Caco-2 (cell line): ENCODE results near the gene ANO4. TPM values are rescaled to one million over a fixed set of nuclear protein-coding genes. Genes with fewer than 3 reads are reported as not detected.

Source experiments
- BruUV-seq: library from RNA; stranded (reverse); fragments of 400-500 nt; replicated peaks from 2 replicates; lab custom pipeline; 2021; lab: Mats Ljungman, UMichigan
- CTCF ChIA-PET: fragments of 300-600 bp; sonication (Branson Sonifier 250); formaldehyde crosslinking; loops from one replicate; lab custom pipeline; 2022; ENCODE audit warnings: antibody characterized with exemption; lab: Charles Lee
- POLR2A ChIA-PET: fragments of 300-600 bp; sonication (Branson Sonifier 250); formaldehyde crosslinking; loops from one replicate; lab custom pipeline; 2022; ENCODE audit warnings: antibody characterized with exemption; lab: Charles Lee
- DNase-seq, 2 experiments: peaks; one replicate each; pipeline versions ENCODE4 v3.0.0 to v3.0.0-alpha.2; 2020 to 2022
- H3K27me3 ChIP-seq: replicated peaks from 2 replicates; pipeline ENCODE4 v1.6.0; 2011; ENCODE audit warnings: low read length; ENCODE audit not compliant: control insufficient read depth, insufficient read depth
- H3K36me3 ChIP-seq: 2 replicates; pipeline ENCODE4 v1.5.1; 2011; ENCODE audit warnings: low read length; ENCODE audit not compliant: control insufficient read depth, insufficient read depth
- H3K4me1 ChIP-seq: fragments of 250-450 bp; sonication (Bioruptor Pico); 2 replicates; pipeline ENCODE4 v1.5.1; 2020; ENCODE audit warnings: mild to moderate bottlenecking
- H3K4me3 ChIP-seq: 2 replicates; pipeline ENCODE4 v1.5.1; 2011; ENCODE audit warnings: low read depth, mild to moderate bottlenecking, control low read depth, low read length
- H3K9me3 ChIP-seq: fragments of 250-450 bp; sonication (Bioruptor Pico); 2 replicates; pipeline ENCODE4 v1.5.1; 2020; ENCODE audit warnings: mild to moderate bottlenecking, moderate library complexity
- H3K27ac Mint-ChIP-seq: one replicate; pipeline ENCODE4 v1.8.0; 2022; ENCODE audit warnings: mixed read lengths; ENCODE audit not compliant: unreplicated experiment
- H3K27me3 Mint-ChIP-seq: one replicate; pipeline ENCODE4 v1.8.0; 2022; ENCODE audit warnings: mixed read lengths; ENCODE audit not compliant: insufficient read depth, unreplicated experiment
- H3K36me3 Mint-ChIP-seq: one replicate; pipeline ENCODE4 v1.8.0; 2022; ENCODE audit warnings: mild to moderate bottlenecking, mixed read lengths; ENCODE audit not compliant: insufficient read depth, unreplicated experiment
- H3K4me1 Mint-ChIP-seq: one replicate; pipeline ENCODE4 v1.8.0; 2022; ENCODE audit warnings: low read depth, mixed read lengths; ENCODE audit not compliant: unreplicated experiment
- H3K4me3 Mint-ChIP-seq: one replicate; pipeline ENCODE4 v1.8.0; 2022; ENCODE audit warnings: mild to moderate bottlenecking, moderate library complexity, mixed read lengths; ENCODE audit not compliant: unreplicated experiment
- H3K9me3 Mint-ChIP-seq: one replicate; pipeline ENCODE4 v1.8.0; 2022; ENCODE audit warnings: mixed read lengths; ENCODE audit not compliant: unreplicated experiment
- CTCF ChIP-seq, 2 experiments: fragments of 200-600 bp in 1 of 2; IDR thresholded peaks; 1 replicate in 1 of 2; 2 replicates in 1 of 2; pipeline versions ENCODE4 v1.5.1 to v1.8.0; 2011 to 2022; ENCODE audit warnings: antibody characterized with exemption in 1 of 2, control low read depth in 1 of 2, inconsistent platforms in 1 of 2, low read depth in 1 of 2, low read length in 1 of 2, mild to moderate bottlenecking in 1 of 2, moderate library complexity in 1 of 2; ENCODE audit not compliant: insufficient read depth in 1 of 2, severe bottlenecking in 1 of 2, unreplicated experiment in 1 of 2
- intact Hi-C: fragments of 100-400 bp; cut with micrococcal nuclease; formaldehyde crosslinking; loops from one replicate; pipeline ENCODE4 v1.10.0; 2022; ENCODE audit not compliant: unreplicated experiment
- total RNA-seq: library from RNA; stranded (reverse); gene quantifications from 2 replicates; pipeline ENCODE4 v1.2.3, GENCODE V29; 2022

Gene ANO4
- total RNA-seq, 1 experiment from 2014 or later, result 0.09 TPM

GRCh38 chr12:101045486-101046464 is 251.2 kb downstream of the ANO4 start:
- Mint-ChIP-seq H3K36me3 (no peaks in the 10 kb centered on the region), H3K4me3 (no peak overlapping the region), H3K27me3 (no peaks in the 10 kb centered on the region), H3K9me3 (no peaks in the 10 kb centered on the region), H3K4me1 (no peaks in the 10 kb centered on the region), H3K27ac (no peak overlapping the region)
- intact Hi-C loops, result no loop called here
- CTCF ChIA-PET, result no interaction called here
- DNase-seq, result no peak
- H3K27me3 ChIP-seq, result no peaks in the 10 kb centered on the region
- peaks cover 12% of the 10 kb centered on the region for H3K4me1 ChIP-seq
- BruUV-seq, result no TSS peak
- TF ChIP-seq CTCF (IDR thresholded peaks at IDR 0.05; ENCODE audit: insufficient read depth in 1 of 2, low read depth in 1 of 2, low read length in 1 of 2, severe bottlenecking in 1 of 2, unreplicated experiment in 1 of 2), result no peak
- H3K9me3 ChIP-seq, result no peaks in the 10 kb centered on the region
- no peak overlapping the region for H3K4me3 ChIP-seq
- POLR2A ChIA-PET, result no interaction called here
- no peaks in the 10 kb centered on the region for H3K36me3 ChIP-seq

GRCh38 chr12:101047652-101048051 is 253.1 kb downstream of the ANO4 start:
- Histone ChIP-seq H3K9me3 (no peaks in the 10 kb centered on the region), H3K36me3 (no peaks in the 10 kb centered on the region), H3K4me1 (peaks cover 19% of the 10 kb centered on the region), H3K27me3 (no peaks in the 10 kb centered on the region), H3K4me3 (no peak overlapping the region)
- Mint-ChIP-seq H3K9me3 (no peaks in the 10 kb centered on the region), H3K27me3 (no peaks in the 10 kb centered on the region), H3K36me3 (peaks cover 5% of the 10 kb centered on the region), H3K27ac (no peak overlapping the region), H3K4me3 (no peak overlapping the region), H3K4me1 (peaks cover 10% of the 10 kb centered on the region)
- DNase-seq, result no peak
- intact Hi-C loops, result no loop called here
- BruUV-seq, result no TSS peak
- no peak for TF ChIP-seq CTCF (IDR thresholded peaks at IDR 0.05; ENCODE audit: insufficient read depth in 1 of 2, low read depth in 1 of 2, low read length in 1 of 2, severe bottlenecking in 1 of 2, unreplicated experiment in 1 of 2)
- ChIA-PET POLR2A (no interaction called here), CTCF (no interaction called here)

- Mint-ChIP-seq H3K27me3 (no peaks in the 10 kb centered on the region), H3K36me3 (peaks cover 5% of the 10 kb centered on the region), H3K9me3 (no peaks in the 10 kb centered on the region), H3K4me3 (no peak overlapping the region), H3K4me1 (peaks cover 22% of the 10 kb centered on the region), H3K27ac (no peak overlapping the region)
- H3K36me3 ChIP-seq, result no peaks in the 10 kb centered on the region
- H3K9me3 ChIP-seq, result peaks cover 8% of the 10 kb centered on the region; the same call in 1 of the 2 replicates
- no TSS peak for BruUV-seq
- no peaks in the 10 kb centered on the region for H3K27me3 ChIP-seq
- no peak overlapping the region for H3K4me3 ChIP-seq
- ChIA-PET CTCF (no interaction called here), POLR2A (no interaction called here)
- no peak for TF ChIP-seq CTCF (IDR thresholded peaks at IDR 0.05; ENCODE audit: insufficient read depth in 1 of 2, low read depth in 1 of 2, low read length in 1 of 2, severe bottlenecking in 1 of 2, unreplicated experiment in 1 of 2)
- peaks cover 29% of the 10 kb centered on the region for H3K4me1 ChIP-seq
- DNase-seq, result no peak
- intact Hi-C loops, result loop anchor here (5.0 to 10.0 kb wide), 2 partner anchors 48 to 126 kb away; no protein-coding TSS in a partner anchor
These were observed 256.1 kb downstream of the ANO4 start for GRCh38 chr12:101050631-101051030.
